Keratinocyte (primary cell): ENCODE data around the gene HECTD4. TPM values are rescaled to one million over a fixed set of nuclear protein-coding genes. Genes with fewer than 3 reads are reported as not detected.

Experiments
- DNase-seq: peaks from one replicate; pipeline ENCODE4 v3.0.0-alpha.2; 2011; ENCODE audit warnings: low read depth, missing footprints, low spot score
- FAIRE-seq: peaks from 2 replicates; lab custom pipeline; 2011; peaks lifted over from hg19 to GRCh38; lab: Jason Lieb, UNC
- H2AFZ ChIP-seq: 2 replicates; pipeline ENCODE4 v1.6.0; 2012; ENCODE audit warnings: low read length, control low read depth, inconsistent platforms; ENCODE audit not compliant: control insufficient read depth
- H3K27ac ChIP-seq: 2 replicates; pipeline ENCODE4 v1.5.1; 2011; ENCODE audit warnings: low read length; ENCODE audit not compliant: control insufficient read depth, insufficient read depth
- H3K27me3 ChIP-seq: 3 replicates; pipeline ENCODE4 v1.6.0; 2011; ENCODE audit warnings: low read length; ENCODE audit not compliant: control insufficient read depth, insufficient read depth; ENCODE audit errors: extremely low read depth
- H3K36me3 ChIP-seq, 2 experiments: 2 replicates in 1 of 2; 3 replicates in 1 of 2; pipeline ENCODE4 v1.5.1; 2011; ENCODE audit warnings: low read length in 2 of 2, mild to moderate bottlenecking in 1 of 2; ENCODE audit not compliant: control insufficient read depth in 2 of 2, insufficient read depth in 2 of 2; ENCODE audit errors: extremely low read depth in 1 of 2
- H3K4me1 ChIP-seq: 3 replicates; pipeline ENCODE4 v1.5.1; 2011; ENCODE audit warnings: low read length; ENCODE audit not compliant: control insufficient read depth, insufficient read depth; ENCODE audit errors: extremely low read depth
- H3K4me2 ChIP-seq: 3 replicates; pipeline ENCODE4 v1.6.0; 2011; ENCODE audit warnings: low read depth, low read length; ENCODE audit not compliant: control insufficient read depth, insufficient read depth; ENCODE audit errors: extremely low read depth
- H3K4me3 ChIP-seq, 3 experiments: fragments of 200-600 bp in 1 of 3; sonication (generic) in 1 of 3; 2 replicates in 2 of 3; 3 replicates in 1 of 3; pipeline ENCODE4 v1.5.1; 2011 to 2016; ENCODE audit warnings: low read length in 3 of 3, mild to moderate bottlenecking in 3 of 3, control low read depth in 2 of 3, inconsistent platforms in 1 of 3, low read depth in 1 of 3, mixed read lengths in 1 of 3, mixed run types in 1 of 3, moderate library complexity in 1 of 3; ENCODE audit not compliant: control insufficient read depth in 2 of 3, insufficient read depth in 2 of 3; ENCODE audit errors: extremely low read depth in 1 of 3
- H3K79me2 ChIP-seq: 2 replicates; pipeline ENCODE4 v1.6.0; 2012; ENCODE audit warnings: low read length; ENCODE audit not compliant: control insufficient read depth, insufficient read depth
- H3K9ac ChIP-seq: 3 replicates; pipeline ENCODE4 v1.6.0; 2011; ENCODE audit warnings: low read length; ENCODE audit not compliant: control insufficient read depth, insufficient read depth; ENCODE audit errors: extremely low read depth
- H3K9me1 ChIP-seq: 3 replicates; pipeline ENCODE4 v1.6.0; 2011; ENCODE audit warnings: low read length; ENCODE audit not compliant: control insufficient read depth, insufficient read depth; ENCODE audit errors: extremely low read depth
- H3K9me3 ChIP-seq: 2 replicates; pipeline ENCODE4 v1.5.1; 2012; ENCODE audit warnings: low read depth, low read length; ENCODE audit not compliant: control insufficient read depth
- H4K20me1 ChIP-seq: 3 replicates; pipeline ENCODE4 v1.6.0; 2011; ENCODE audit warnings: low read length; ENCODE audit not compliant: control insufficient read depth, insufficient read depth; ENCODE audit errors: extremely low read depth
- CTCF ChIP-seq, 3 experiments: IDR thresholded peaks in 1 of 3; conservative IDR thresholded peaks in 1 of 3; optimal IDR thresholded peaks in 1 of 3; 2 replicates in 2 of 3; 3 replicates in 1 of 3; pipeline versions ENCODE3 to v1.5.1; 2011; ENCODE audit warnings: low read length in 3 of 3, mild to moderate bottlenecking in 3 of 3, moderate library complexity in 2 of 3, control low read depth in 1 of 3, inconsistent platforms in 1 of 3; ENCODE audit not compliant: insufficient read depth in 2 of 3; ENCODE audit errors: extremely low read depth in 1 of 3
- EZH2 ChIP-seq: IDR thresholded peaks from one replicate; pipeline ENCODE4 v1.6.1; 2012; ENCODE audit warnings: inconsistent platforms, mild to moderate bottlenecking, low read length, moderate library complexity
- dilution Hi-C: fragments of 300-500 bp; cut with MboI; formaldehyde crosslinking; loops from one replicate; pipeline ENCODE4 v1.7.0; 2020; ENCODE audit warnings: low sequenced_read_pairs; ENCODE audit not compliant: extremely low pct_ligation_motif_present
- polyA plus RNA-seq, 5 experiments: library from polyadenylated mRNA; depleted of rRNA in 3 of 5; stranded (reverse) in 3 of 5; stranded (forward) in 1 of 5; unstranded in 1 of 5; fragments of >200 nt; gene quantifications; 1 replicate in 1 of 5; 2 replicates in 3 of 5; 3 replicates in 1 of 5; pipeline versions ENCODE4 v1.2.1 to v1.2.3, GENCODE V29; 2011 to 2012; ENCODE audit warnings: missing spikeins in 2 of 5, low read depth in 1 of 5, low replicate concordance in 1 of 5

The HECTD4 gene
- polyA plus RNA-seq, 1 donor (not counting 4 experiments of a cell fraction or from before 2014, with no cell fraction given), result 7.5 TPM

GRCh38 chr12:112116232-112117060, 265.8 kb downstream of the HECTD4 start:
- DNase-seq, result no peak
- peak; percentile 29 for FAIRE-seq
- H3K27me3 ChIP-seq, result no peaks in the 10 kb centered on the region
- H3K79me2 ChIP-seq, result no peaks in the 10 kb centered on the region
- no peaks in the 10 kb centered on the region for H3K9me3 ChIP-seq
- H3K27ac ChIP-seq, result peak overlapping the region; percentile 65
- H2AFZ ChIP-seq, result peak overlapping the region; percentile 77
- peak overlapping the region; percentile 52 for H3K9ac ChIP-seq
- H4K20me1 ChIP-seq, result no peaks in the 10 kb centered on the region
- H3K4me2 ChIP-seq, result peak overlapping the region; percentile 39
- peaks cover 28% of the 10 kb centered on the region for H3K4me1 ChIP-seq
- H3K36me3 ChIP-seq, result no peaks in the 10 kb centered on the region
- TF ChIP-seq CTCF (optimal IDR thresholded peaks at IDR 0.05 in 1 of 3, IDR thresholded peaks at IDR 0.05 in 1 of 3, conservative IDR thresholded peaks at IDR 0.05 in 1 of 3; ENCODE audit: extremely low read depth in 1 of 3, insufficient read depth in 2 of 3, low read length in 3 of 3) (no peak), EZH2 (no peak)
- H3K4me3 ChIP-seq, result no peak overlapping the region
- no peaks in the 10 kb centered on the region for H3K9me1 ChIP-seq
- dilution Hi-C loops, result no loop called here

GRCh38 chr12:112115259-112116045, 266.8 kb downstream of the HECTD4 start:
- DNase-seq, result no peak
- Histone ChIP-seq H2AFZ (no peak overlapping the region), H3K4me1 (peaks cover 28% of the 10 kb centered on the region)

More at GRCh38 chr12:112115259-112116045, 266.8 kb downstream of the HECTD4 start:
- Histone ChIP-seq H3K36me3 (no peaks in the 10 kb centered on the region), H3K4me2 (no peak overlapping the region), H4K20me1 (no peaks in the 10 kb centered on the region), H3K9ac (no peak overlapping the region), H3K4me3 (no peak overlapping the region), H3K79me2 (no peaks in the 10 kb centered on the region), H3K9me1 (no peaks in the 10 kb centered on the region), H3K27me3 (no peaks in the 10 kb centered on the region), H3K9me3 (no peaks in the 10 kb centered on the region), H3K27ac (no peak overlapping the region)
- no peak for FAIRE-seq
- dilution Hi-C loops, result no loop called here
- TF ChIP-seq EZH2 (no peak), CTCF (optimal IDR thresholded peaks at IDR 0.05 in 1 of 3, IDR thresholded peaks at IDR 0.05 in 1 of 3, conservative IDR thresholded peaks at IDR 0.05 in 1 of 3; ENCODE audit: extremely low read depth in 1 of 3, insufficient read depth in 2 of 3, low read length in 3 of 3) (no peak)
